Heart right ventricle (tissue), 16 donors: ENCODE measurements around the gene ATP5MG. TPM values are rescaled to one million over a fixed set of nuclear protein-coding genes. Genes with fewer than 3 reads are reported as not detected.

Experiments
- ATAC-seq, 8 donors: fragments of 200-7000 bp; cut with Tn5 transposase; one replicate each; pipeline ENCODE4 v1.9.1; 2020; ENCODE audit warnings: mild to moderate bottlenecking in 8 of 8, moderate library complexity in 8 of 8, moderate number of reproducible peaks in 1 of 8
- DNase-seq, 2 donors: peaks; one replicate each; pipeline ENCODE4 v3.0.0-alpha.2; 2020
- H3K27ac ChIP-seq, 10 donors: fragments of 200-600 bp; sonication (generic) in 2 of 10; one replicate each; pipeline versions ENCODE4 v1.5.0 to v1.8.0; 2020 to 2022; ENCODE audit warnings: mild to moderate bottlenecking in 3 of 10
- H3K27me3 ChIP-seq, 7 donors: fragments of 200-600 bp; one replicate each; pipeline ENCODE4 v1.8.0; 2021 to 2022; ENCODE audit warnings: mild to moderate bottlenecking in 2 of 7
- H3K36me3 ChIP-seq, 9 donors: fragments of 200-600 bp; sonication (generic) in 1 of 9; one replicate each; pipeline versions ENCODE4 v1.5.0 to v1.8.0; 2020 to 2022; ENCODE audit warnings: mild to moderate bottlenecking in 2 of 9
- H3K4me1 ChIP-seq, 9 donors: fragments of 200-600 bp; sonication (generic) in 1 of 9; one replicate each; pipeline versions ENCODE4 v1.5.0 to v1.8.0; 2020 to 2022; ENCODE audit warnings: mild to moderate bottlenecking in 4 of 9
- H3K4me3 ChIP-seq, 10 donors: fragments of 200-600 bp; sonication (generic) in 2 of 10; one replicate each; pipeline versions ENCODE4 v1.5.0 to v1.8.0; 2020 to 2022; ENCODE audit warnings: mild to moderate bottlenecking in 7 of 10, moderate library complexity in 2 of 10
- H3K9me3 ChIP-seq, 11 donors: fragments of 200-600 bp in 10 of 11; sonication (generic) in 2 of 11; one replicate each; pipeline versions ENCODE4 v1.5.0 to v1.8.0; 2013 to 2022; ENCODE audit warnings: mild to moderate bottlenecking in 2 of 11, control low read depth in 1 of 11, moderate library complexity in 1 of 11
- WGBS, 2 donors: extraction: QIAGEN DNeasy Blood & Tissue Kit; methylation state at CpG; one replicate each; pipeline ENCODE4 v1.1.7; 2013; ENCODE audit warnings: inconsistent platforms in 1 of 2; 5-methylcytosine and 5-hydroxymethylcytosine counted together
- intact Hi-C, 10 donors: fragments of 100-400 bp; cut with DNase I; formaldehyde crosslinking; loops; one replicate each; pipeline versions ENCODE4 v1.11.1 to v1.14.2; 2022
- polyA plus RNA-seq, 2 donors: library from polyadenylated mRNA; stranded (reverse); fragments of 200-250 nt; gene quantifications; one replicate each; pipeline ENCODE4 v1.2.3, GENCODE V29; 2013
- total RNA-seq, 10 donors: library from RNA; stranded (reverse); fragmentation: NEBNext Ultra II Directional in 3 of 10; extraction: Animal tissue kit (Norgen Biotek cat#: 25700) in 3 of 10; gene quantifications; one replicate each; pipeline versions ENCODE4 v1.2.1 to v1.2.4, GENCODE V29; 2021 to 2023
- TF ChIP-seq, protein P1 (sequence below), 9 donors: fragments of 200-600 bp; sonication (generic) in 2 of 9; IDR thresholded peaks; one replicate each; pipeline versions ENCODE4 v1.5.0 to v1.8.0; 2021 to 2022; ENCODE audit warnings: antibody characterized with exemption in 9 of 9, mild to moderate bottlenecking in 5 of 9, moderate library complexity in 1 of 9
- donor health status: Arrhythmogenic right ventricular cardiomyopathy.
- donor health status: ischemic (EF 13 %, LVEDD 7.1; RV severe dilation, severe dysfunction).
- donor health status: healthy with polysubstance abuse.
- donor health status: DM: no; HTN: yes; CAD: no.
- donor health status: DM: no; HTN: no; CAD: no.
- donor health status: ischemic (EF 25% LVEDD 6.9; RV normal size, moderate dysfunction).
- donor health status: ischemic (EF 25% LVEDD 5.7; RV mildly dilated, moderate dysfunction).
- donor health status: healthy.
- donor health status: DM: yes; HTN: yes; CAD: no.
- donor health status: Ischemic cardiomyopathy.
- donor health status: ischemic (EF 35%, LVEDD 5.7; RV mildly dilated, moderate dysfunction).
- donor health status: nonischemic (EF 11% LVEDD 7.7; RV severe dilation, severe dysfunction).
- donor health status: DM: yes; HTN: yes; CAD: no.
- donor health status: PGD.
- donor health status: ischemic (EF 29% LVEDD 5.4; RV normal size, mild dysfunction).
- donor health status: nonischemic (EF 23%, LVEDD 6.1; RV moderate dilation, normal function).

Gene ATP5MG
- total and polyA plus RNA-seq, 12 donors, result 365 to 800 (median 688) TPM

DNA sequence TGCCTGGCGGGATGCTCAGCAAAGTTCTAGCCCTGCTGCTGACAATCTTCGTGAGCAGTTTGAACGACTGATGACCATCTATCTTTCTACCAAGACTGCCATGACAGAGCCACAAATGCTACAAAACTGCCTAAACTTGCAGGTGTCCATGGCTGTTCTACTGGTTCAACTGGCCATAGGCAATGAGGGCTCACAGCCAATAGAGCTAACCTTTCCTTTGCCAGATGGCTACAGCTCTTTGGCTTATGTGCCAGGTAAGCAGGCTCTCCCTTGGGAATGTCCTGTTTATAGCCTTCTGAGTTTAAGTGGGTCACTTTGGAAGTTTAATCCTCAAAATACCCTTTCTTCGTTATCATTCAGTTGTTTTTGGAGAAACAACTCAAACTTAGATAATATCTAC, 21.9 kb upstream of the ATP5MG start:
- ATAC-seq (no peak), DNase-seq (no peak)
- intact Hi-C loops, result loop anchor here in 2 of 10 donors (5.0 kb wide), 2 partner anchors 103 to 118 kb away; no protein-coding TSS in a partner anchor
- Histone ChIP-seq H3K27me3 (no peaks in the 10 kb centered on the region), H3K36me3 (peaks cover 4 to 99% (median 87%) of the 10 kb centered on the region in 9 donors), H3K27ac (no peak overlapping the region), H3K4me3 (no peak overlapping the region), H3K9me3 (no peaks in the 10 kb centered on the region), H3K4me1 (peaks cover 0 to 5% (median 0%) of the 10 kb centered on the region in 9 donors)
- 89 to 94% methylated on average over 4 of the region's 4 CpGs for WGBS, 2 donors
- TF ChIP-seq, protein P1, sequence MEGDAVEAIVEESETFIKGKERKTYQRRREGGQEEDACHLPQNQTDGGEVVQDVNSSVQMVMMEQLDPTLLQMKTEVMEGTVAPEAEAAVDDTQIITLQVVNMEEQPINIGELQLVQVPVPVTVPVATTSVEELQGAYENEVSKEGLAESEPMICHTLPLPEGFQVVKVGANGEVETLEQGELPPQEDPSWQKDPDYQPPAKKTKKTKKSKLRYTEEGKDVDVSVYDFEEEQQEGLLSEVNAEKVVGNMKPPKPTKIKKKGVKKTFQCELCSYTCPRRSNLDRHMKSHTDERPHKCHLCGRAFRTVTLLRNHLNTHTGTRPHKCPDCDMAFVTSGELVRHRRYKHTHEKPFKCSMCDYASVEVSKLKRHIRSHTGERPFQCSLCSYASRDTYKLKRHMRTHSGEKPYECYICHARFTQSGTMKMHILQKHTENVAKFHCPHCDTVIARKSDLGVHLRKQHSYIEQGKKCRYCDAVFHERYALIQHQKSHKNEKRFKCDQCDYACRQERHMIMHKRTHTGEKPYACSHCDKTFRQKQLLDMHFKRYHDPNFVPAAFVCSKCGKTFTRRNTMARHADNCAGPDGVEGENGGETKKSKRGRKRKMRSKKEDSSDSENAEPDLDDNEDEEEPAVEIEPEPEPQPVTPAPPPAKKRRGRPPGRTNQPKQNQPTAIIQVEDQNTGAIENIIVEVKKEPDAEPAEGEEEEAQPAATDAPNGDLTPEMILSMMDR (IDR thresholded peaks at IDR 0.05), result no peak

DNA sequence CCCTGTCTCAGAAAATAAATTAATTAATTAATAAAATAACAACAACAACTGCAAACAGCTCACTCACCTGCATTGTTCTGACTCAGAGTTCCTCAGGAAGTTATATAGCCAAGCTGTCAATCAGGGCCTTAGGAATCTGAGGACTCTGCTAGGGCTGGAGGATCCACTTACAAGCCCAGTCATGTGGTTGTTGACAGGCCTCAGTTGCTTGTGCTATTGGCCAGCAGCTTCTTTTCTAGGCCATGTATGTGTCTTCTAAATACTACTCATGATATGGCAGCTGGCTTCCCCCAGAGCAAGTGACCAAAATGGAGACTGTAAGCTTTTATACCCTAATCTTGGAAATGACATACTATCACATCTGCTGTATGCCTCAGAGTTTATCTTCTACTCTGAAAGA, 20.8 kb upstream of the ATP5MG start:
- DNase-seq (no peak), ATAC-seq (peak in 2 of 8 donors; percentile 68 to 72)
- TF ChIP-seq, protein P1 (IDR thresholded peaks at IDR 0.05), result no peak
- intact Hi-C loops, result loop anchor here in 1 of 10 donors (5.0 kb wide), 1 partner anchor 117 kb away; no protein-coding TSS in a partner anchor
- H3K27ac ChIP-seq, result peak overlapping the region in 2 of 10 donors; percentile 16 to 23
- H3K4me1 ChIP-seq, result peaks cover 0 to 5% (median 0%) of the 10 kb centered on the region in 9 donors
- no peak overlapping the region for H3K4me3 ChIP-seq
- no peaks in the 10 kb centered on the region for H3K27me3 ChIP-seq
- peaks cover 4 to 99% (median 90%) of the 10 kb centered on the region in 9 donors for H3K36me3 ChIP-seq
- H3K9me3 ChIP-seq, result no peaks in the 10 kb centered on the region

DNA sequence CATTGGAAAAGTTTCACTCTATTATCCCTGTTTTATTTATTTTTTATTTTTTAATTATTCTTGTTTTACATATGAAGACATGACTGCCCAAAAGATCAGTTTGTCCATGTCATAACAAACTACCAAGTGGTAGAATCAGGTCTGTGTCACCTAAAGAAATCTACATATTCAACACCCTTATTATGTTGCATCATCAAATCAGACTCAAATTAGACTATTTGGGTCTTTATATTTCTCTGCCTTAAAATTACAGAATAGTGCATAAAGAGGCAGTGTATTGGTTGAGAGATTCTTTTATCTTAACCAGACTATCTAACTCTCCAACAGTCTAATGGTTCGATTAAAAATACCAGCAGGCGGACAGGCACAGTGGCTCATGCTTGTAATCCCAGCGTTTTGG, 18.5 kb upstream of the ATP5MG start:
- Histone ChIP-seq H3K27me3 (no peaks in the 10 kb centered on the region), H3K4me1 (peaks cover 0 to 5% (median 0%) of the 10 kb centered on the region in 9 donors), H3K36me3 (peaks cover 3 to 100% (median 93%) of the 10 kb centered on the region in 9 donors), H3K27ac (no peak overlapping the region), H3K9me3 (no peaks in the 10 kb centered on the region), H3K4me3 (no peak overlapping the region)
- DNase-seq, result no peak
- WGBS, 2 donors, result 93 to 94% methylated on average over 3 of the region's 3 CpGs
- no peak for ATAC-seq
- TF ChIP-seq, protein P1 (IDR thresholded peaks at IDR 0.05), result no peak
- intact Hi-C loops, result loop anchor here in 1 of 10 donors (5.0 kb wide), 1 partner anchor 114 kb away; no protein-coding TSS in a partner anchor

DNA sequence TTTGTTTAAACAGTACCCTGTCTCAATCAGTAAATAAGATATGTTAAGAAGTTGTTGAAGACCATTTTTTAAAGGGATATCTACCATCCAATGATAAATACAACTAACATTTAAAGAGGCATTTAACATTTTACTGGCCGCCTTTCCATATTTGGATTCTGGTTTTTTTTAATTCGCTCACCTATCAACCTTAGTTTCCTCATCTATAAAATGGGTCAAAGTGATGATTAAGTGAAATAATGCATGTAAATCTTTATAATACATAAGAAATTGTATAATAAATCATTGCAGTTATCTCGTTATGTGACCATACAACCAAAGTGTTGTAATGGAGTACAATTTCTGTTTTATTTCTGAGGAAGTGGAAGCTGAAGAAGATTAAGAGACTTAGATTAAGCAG, 17.7 kb upstream of the ATP5MG start:
- ATAC-seq (no peak), DNase-seq (no peak)
- H3K36me3 ChIP-seq, result peaks cover 3 to 100% (median 92%) of the 10 kb centered on the region in 9 donors
- TF ChIP-seq, protein P1 (IDR thresholded peaks at IDR 0.05), result no peak
- no peaks in the 10 kb centered on the region for H3K27me3 ChIP-seq
- H3K9me3 ChIP-seq, result no peaks in the 10 kb centered on the region
- H3K27ac ChIP-seq, result no peak overlapping the region
- intact Hi-C loops, result loop anchor here in 1 of 10 donors (5.0 kb wide), 1 partner anchor 114 kb away; no protein-coding TSS in a partner anchor
- 95 to 99% methylated on average over 3 of the region's 3 CpGs for WGBS, 2 donors
- H3K4me1 ChIP-seq, result peaks cover 0 to 5% (median 0%) of the 10 kb centered on the region in 9 donors
- no peak overlapping the region for H3K4me3 ChIP-seq
